Measurements from ENCODE around the gene ANKMY2.
"Not testable (repeated sequence)": the region's sequence is repeated elsewhere in the genome, so short reads cannot be mapped to it uniquely, and the experiment has no call there.

The ANKMY2 gene
- total RNA-seq: 9.1 to 33.6 (median 19.3) reads per million in 17 experiments

- peak; percentile 95 to 99 (median 98) for DNase-seq
Measured at GRCh38 chr7:16645593-16646471, at the start of gene ANKMY2, which contains the start of gene BZW2. Gene ANKMY2, minus strand, starts transcription at chr7:16645754. Its CDS starts 181 bp downstream, at chr7:16645573. Gene BZW2, plus strand, starts transcription at chr7:16646181. Its CDS starts 19,263 bp downstream, at chr7:16665444.

DNA sequence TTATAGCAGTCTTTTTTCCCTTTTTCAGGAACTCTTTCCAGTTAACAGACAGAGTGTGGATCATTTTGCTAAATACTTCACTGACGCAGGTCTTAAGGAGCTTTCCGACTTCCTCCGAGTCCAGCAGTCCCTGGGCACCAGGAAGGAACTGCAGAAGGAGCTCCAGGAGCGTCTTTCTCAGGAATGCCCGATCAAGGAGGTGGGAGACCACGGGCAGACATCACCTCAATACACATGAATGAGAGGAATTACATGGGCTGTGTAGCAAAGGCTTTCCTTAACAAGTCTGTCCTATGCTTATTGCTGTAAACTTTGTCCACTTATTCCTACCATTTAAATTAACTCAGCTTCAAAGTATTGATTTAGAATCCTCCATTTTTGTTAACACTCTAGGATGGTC is 49.3 kb upstream of the ANKMY2 start:
- DNase-seq: no peak

DNA sequence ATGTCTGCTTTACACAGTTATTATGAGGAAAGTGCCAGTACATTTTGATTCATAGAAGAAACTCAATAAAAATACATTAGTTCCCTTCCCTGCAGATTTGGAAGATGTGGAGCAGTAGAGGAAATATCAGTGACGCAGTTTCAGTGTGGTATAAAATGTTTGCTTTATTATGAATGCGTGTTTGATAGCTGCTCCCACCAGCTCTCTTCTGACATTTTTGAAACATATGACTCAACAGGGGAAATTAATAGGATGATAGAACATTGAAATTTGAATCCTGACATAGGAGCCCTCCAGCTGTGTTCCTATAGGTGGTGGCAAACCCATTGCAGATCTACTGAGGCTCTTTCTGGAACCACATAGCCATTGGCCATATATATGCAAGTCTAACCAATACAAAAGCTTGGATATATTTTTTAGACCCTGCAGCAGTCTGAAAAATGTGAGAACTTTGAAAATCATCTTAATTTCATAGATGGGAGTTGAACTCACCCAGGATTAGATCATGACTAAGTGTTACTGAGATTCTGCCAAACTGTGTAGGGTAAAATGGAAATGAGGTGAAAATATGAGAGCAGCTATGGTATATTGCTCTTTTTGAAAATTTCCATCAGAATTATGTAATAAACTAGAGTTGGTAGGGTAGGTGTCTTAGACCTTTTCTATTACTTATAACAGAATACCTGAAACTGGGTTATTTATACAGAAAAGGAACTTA is 48.2 kb upstream of the ANKMY2 start:
- DNase-seq: no peak

DNA sequence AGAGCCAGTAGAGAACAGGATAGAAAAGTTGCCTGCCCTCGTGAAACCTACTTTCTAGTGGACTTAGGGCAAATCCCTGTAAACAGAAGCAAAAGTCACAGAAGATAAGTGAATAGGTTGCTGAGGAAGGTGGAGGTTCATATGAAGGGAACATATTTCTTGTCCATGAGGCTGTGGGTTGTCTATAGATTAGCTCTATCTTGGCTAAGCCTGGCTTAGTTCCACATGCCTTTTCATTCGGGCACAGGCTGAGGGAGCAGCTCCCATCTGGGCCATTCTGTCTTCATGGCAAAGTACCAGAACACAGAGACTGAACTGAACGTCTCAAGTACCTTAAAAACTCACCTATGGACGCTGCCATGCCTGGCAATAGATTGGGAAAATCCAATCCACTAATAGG is 45.7 kb upstream of the ANKMY2 start:
- no peak for DNase-seq

DNA sequence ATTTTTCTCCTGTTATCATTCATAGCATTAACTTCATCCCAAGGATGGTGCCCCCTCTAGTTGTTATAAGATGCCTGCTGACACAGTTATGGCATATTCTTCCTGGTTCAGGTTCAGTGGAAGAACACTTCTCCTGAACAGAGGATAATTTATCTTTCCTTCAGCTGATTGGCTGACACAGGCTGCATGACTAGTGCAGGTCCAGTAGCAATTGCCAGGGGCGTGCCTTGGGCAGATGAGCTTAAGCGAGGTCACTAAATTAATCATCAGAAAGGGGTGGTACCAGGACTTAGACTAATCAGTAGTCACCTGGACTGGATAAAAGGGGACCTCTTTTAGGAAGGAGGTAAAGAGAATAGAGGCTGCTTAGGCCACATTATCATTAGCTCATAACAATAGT is 42.7 kb upstream of the ANKMY2 start:
- no peak for DNase-seq

- no peak for DNase-seq
Measured at GRCh38 chr7:16685535-16685934, 40.0 kb upstream of the ANKMY2 start.

GRCh38 chr7:16684935-16685334 is 39.4 kb upstream of the ANKMY2 start:
- DNase-seq: no peak

GRCh38 chr7:16678645-16679566 is 33.4 kb upstream of the ANKMY2 start:
- DNase-seq: not testable (repeated sequence)

DNA sequence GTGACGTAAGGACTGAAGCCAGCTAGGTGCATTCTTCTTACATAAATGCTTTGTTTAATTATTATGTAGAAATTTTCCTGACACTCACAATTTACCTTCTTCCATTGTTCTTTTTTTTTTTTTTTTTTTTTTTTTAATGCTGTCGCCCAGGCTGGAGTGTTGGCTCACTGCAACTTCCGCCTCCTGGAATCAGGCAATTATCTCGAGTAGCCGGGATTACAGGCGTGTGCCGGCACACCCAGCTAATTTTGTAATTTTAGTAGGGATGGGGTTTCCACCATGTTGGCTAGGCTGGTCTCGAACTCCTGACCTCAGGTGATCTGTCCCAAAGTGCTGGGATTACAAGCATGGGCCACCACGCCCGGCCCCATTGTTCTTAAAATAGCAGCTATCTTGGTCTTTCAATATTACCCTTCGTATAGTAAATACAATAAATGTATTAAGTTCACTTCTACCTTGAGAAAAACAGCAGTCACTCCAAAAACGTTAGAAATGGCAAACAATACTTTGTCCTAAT is 32.5 kb upstream of the ANKMY2 start:
- DNase-seq: no peak

GRCh38 chr7:16675277-16675676 is 29.7 kb upstream of the ANKMY2 start:
- DNase-seq: no peak

DNA sequence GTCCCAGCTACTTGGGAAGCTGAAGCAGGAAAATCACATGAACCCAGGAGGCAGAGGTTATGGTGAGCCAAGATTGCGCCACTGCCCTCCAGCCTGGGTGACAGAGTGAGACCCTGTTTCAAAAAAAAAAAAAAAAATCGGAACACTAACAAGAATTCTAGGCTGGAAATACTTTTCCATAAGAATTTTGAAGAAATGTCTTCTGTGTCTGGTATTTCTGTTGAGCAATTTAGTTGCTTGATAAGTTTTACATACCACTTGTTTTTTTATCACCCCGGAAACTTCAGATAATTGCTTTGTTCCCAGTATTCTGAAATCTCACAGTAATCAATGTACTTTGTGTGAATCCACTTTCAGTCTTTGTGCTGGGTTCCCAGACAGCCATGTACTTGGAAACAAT is 26.3 kb upstream of the ANKMY2 start:
- DNase-seq: no peak

- DNase-seq: no peak
Measured at GRCh38 chr7:16670731-16671344, 25.3 kb upstream of the ANKMY2 start.

DNA sequence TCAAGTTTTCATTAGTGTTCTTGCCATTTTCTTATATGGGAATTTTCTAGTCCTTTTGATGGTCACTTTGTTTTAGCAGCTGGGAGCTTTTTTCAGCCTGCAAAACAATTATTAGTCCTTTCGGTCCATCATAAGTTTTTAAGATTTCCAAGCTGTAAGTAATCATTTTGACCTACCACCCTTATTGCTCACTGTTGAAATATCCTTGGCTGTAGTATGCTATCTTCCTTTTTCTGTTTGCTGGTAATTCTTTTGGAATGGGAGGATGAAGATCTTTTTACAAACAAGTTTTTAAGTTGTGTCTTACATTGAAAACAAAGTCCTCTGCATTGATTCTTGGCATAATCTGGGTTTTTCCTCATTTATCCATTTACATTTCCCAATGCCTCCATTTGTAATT is 24.5 kb upstream of the ANKMY2 start:
- no peak for DNase-seq

DNA sequence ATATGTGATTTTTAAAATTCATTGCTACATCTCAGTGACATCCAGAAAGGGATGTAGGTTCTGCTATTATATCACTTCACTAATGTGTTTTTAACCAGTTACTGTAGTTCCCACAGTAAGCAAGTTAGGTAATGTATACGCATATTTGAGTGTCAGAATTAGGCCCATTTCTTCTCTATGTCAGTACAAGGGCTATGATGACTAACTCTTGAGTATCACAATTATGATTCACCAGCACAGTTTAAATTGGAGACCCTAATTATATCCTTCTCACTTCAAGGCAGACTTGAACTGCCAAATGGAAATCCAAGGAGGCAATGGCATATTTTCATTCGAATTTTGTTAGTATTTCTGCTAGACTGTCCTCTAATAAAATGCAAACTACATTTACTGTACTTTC is 24.0 kb upstream of the ANKMY2 start:
- peak in 1 of 4 experiments; percentile 28 for DNase-seq

- DNase-seq: peak in 2 of 4 experiments; percentile 27 to 45
Measured at GRCh38 chr7:16668978-16669377, 23.4 kb upstream of the ANKMY2 start.

DNA sequence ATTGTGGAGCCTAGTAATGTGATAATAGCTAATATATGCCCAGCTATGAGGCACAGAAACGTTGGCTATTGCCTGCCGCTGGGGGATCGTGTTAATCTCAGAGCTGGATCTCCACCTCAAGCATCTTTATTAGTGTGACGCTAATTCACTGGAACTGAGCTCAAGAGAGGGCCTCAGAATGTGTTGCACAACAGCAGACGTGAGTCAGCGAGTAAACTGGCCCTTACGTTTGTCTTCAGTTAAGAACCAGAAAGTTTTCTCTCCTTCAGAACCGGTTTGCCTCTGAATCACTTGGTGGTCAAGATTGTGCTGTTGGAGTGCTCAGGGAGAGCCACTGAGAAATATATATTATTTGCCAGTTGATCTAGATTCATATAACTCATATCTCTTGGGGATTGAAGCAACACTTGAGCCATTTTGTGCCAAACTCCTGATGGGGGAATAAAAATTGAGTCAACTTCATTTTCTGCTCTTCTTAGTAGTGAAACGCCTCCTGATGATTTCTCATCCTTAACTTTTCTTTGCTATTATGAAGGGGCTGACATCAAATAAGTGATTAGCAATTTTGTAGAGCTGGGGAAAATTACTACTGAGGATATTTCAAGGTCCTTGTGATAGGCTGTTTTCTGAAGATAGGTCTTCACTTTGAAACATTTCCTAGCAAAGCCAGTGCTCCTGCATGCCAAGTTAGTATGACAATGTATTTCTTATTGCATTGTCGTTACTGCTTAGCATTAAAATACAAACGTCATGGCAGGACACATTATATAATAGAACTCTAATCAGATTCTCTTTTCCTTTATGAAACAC is 22.7 kb upstream of the ANKMY2 start:
- peak; percentile 76 to 86 (median 77) for DNase-seq

GRCh38 chr7:16667355-16667754 is 21.8 kb upstream of the ANKMY2 start:
- no peak for DNase-seq

DNA sequence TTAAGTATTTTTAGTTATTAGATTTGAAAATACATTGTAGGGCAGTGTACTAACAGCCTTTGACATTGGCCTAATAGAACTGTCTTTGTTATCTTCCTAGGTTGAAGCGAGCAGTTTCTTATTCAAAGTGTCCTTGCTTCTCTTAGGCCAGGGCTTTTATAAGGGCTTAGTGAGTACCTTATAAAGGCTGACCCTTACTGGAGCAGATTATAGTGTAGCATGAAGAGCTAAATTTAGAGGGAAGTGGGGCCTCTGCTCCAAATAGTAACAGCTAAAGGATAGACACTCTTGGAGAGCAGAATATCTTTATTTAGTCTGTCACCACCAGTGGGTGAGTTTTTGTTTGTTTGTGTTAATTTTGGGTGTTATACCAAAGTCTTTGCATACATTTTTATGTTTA is 16.4 kb upstream of the ANKMY2 start:
- no peak for DNase-seq

GRCh38 chr7:16660702-16661464 is 15.3 kb upstream of the ANKMY2 start:
- DNase-seq: peak; percentile 6 to 77 (median 34)

GRCh38 chr7:16659854-16660497 is 14.4 kb upstream of the ANKMY2 start:
- not testable (repeated sequence) for DNase-seq
